Testis (tissue), 2 donors: ENCODE measurements around the gene CYP4F3.

Experiments used
- POLR2A ChIP-seq: fragments of 450-650 bp; IDR thresholded peaks from one replicate; pipeline ENCODE4 v1.6.1; 2017; ENCODE audit warnings: antibody characterized with exemption, mild to moderate bottlenecking, moderate library complexity
- TF ChIP-seq, protein P1 (sequence below), 3 experiments: fragments of 450-650 bp in 2 of 3; fragments of 200-600 bp in 1 of 3; sonication (generic) in 1 of 3; IDR thresholded peaks; one replicate each; pipeline ENCODE4 v1.5.1; 2016 to 2019; ENCODE audit warnings: antibody characterized with exemption in 3 of 3, mild to moderate bottlenecking in 2 of 3, moderate library complexity in 1 of 3

DNA sequence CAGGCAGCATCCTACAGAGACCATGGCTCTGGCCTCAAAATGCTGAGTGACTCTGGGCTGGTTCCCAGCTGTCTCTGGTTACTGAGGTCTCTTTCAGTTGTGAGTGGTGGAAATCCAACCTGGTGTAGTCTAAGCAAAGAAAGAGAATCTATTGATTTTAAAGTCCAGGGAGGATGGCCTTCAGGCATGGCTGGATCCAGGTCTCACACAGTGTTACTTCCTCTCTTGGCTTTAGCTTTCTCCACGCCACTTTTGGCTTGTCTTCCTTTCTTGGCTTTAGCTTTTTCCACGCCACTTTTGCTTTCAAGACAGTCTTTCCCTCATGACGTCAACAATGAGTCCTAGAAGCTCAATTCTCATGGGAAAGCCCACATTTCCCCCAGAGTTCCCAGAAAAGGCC is 4.1 kb downstream of the CYP4F3 start:
- TF ChIP-seq POLR2A: no peak
- TF ChIP-seq, protein P1, sequence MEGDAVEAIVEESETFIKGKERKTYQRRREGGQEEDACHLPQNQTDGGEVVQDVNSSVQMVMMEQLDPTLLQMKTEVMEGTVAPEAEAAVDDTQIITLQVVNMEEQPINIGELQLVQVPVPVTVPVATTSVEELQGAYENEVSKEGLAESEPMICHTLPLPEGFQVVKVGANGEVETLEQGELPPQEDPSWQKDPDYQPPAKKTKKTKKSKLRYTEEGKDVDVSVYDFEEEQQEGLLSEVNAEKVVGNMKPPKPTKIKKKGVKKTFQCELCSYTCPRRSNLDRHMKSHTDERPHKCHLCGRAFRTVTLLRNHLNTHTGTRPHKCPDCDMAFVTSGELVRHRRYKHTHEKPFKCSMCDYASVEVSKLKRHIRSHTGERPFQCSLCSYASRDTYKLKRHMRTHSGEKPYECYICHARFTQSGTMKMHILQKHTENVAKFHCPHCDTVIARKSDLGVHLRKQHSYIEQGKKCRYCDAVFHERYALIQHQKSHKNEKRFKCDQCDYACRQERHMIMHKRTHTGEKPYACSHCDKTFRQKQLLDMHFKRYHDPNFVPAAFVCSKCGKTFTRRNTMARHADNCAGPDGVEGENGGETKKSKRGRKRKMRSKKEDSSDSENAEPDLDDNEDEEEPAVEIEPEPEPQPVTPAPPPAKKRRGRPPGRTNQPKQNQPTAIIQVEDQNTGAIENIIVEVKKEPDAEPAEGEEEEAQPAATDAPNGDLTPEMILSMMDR (IDR thresholded peaks at IDR 0.05): no peak
